ENCODE results near the gene NOL4L.
"Not testable (repeated sequence)": the region's sequence is repeated elsewhere in the genome, so short reads cannot be mapped to it uniquely, and the experiment has no call there.

Gene NOL4L

GRCh38 chr20:32407131-32407750, 177.9 kb downstream of the NOL4L start:
- DNase-seq: not testable (repeated sequence)

GRCh38 chr20:32406701-32407100, 178.4 kb downstream of the NOL4L start:
- no peak for DNase-seq

- no peak for DNase-seq
These were observed 181.1 kb downstream of the NOL4L start for GRCh38 chr20:32404017-32404416.

DNA sequence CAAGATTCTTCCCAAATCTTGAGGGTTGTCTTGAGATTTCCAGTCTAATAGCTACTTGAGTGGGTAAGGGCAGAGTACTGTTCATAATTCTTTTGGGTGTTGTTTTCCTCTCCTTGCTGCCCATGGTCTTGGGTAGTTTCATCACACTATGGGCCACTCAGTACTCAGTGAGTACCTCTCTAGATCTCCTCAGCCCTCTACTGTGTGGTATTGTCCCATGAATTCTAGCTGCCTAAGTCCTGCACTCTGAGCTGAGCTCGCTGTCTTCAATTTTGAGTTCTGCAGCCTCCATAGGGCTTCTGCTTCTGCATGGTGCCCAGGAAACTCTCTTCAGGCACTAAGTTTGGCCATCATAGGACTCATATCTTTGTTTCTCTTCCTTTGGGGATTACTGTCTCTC, 184.7 kb downstream of the NOL4L start:
- DNase-seq: no peak

DNA sequence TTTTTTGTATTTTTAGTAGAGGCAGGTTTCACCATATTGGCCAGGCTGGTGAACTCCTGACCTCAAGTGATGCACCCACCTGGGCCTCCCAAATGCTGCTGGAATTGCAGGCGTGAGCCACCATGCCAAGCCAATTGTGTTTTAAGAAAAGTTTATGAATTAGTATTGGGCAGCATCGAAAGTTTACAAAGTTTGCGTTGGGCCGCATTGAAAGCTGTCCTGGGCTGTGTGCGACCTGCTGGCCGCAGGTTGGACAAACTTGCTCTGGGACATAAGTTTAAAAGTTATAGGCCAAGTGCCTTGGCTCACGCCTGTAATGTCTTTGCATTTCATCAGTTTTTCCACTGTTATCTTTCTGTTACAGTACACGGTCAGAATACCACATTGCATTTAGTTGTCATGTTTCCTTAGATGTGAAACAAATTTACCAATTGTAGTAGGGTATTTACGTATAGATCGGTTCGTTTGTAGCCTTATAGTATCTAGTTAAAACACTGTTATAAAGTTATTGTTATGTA, 187.5 kb downstream of the NOL4L start:
- DNase-seq: no peak

- DNase-seq: no peak
These were observed 188.4 kb downstream of the NOL4L start for GRCh38 chr20:32396646-32397160.

- DNase-seq: no peak
These were observed 190.1 kb downstream of the NOL4L start for GRCh38 chr20:32395066-32395465.

All from islet precursor cell (in vitro differentiated cells).